Hepatocyte (in vitro differentiated cells): ENCODE measurements around the gene RALGAPA2.

Source experiments
- CTCF ChIP-seq: fragments of 200-600 bp; sonication (generic); IDR thresholded peaks from 2 replicates; pipeline ENCODE4 v1.5.1; 2016; ENCODE audit warnings: antibody characterized with exemption, mild to moderate bottlenecking; ENCODE audit not compliant: poor library complexity
- EZH2 ChIP-seq: fragments of 200-600 bp; sonication (generic); IDR thresholded peaks from 2 replicates; pipeline ENCODE4 v1.6.1; 2016; ENCODE audit warnings: antibody characterized with exemption, mild to moderate bottlenecking, borderline replicate concordance
- EZH2phosphoT487 ChIP-seq: fragments of 200-600 bp; sonication (generic); IDR thresholded peaks from one replicate; pipeline ENCODE4 v1.6.1; 2018; ENCODE audit warnings: antibody characterized with exemption, mild to moderate bottlenecking, low read depth, moderate library complexity; ENCODE audit not compliant: unreplicated experiment, severe bottlenecking

DNA sequence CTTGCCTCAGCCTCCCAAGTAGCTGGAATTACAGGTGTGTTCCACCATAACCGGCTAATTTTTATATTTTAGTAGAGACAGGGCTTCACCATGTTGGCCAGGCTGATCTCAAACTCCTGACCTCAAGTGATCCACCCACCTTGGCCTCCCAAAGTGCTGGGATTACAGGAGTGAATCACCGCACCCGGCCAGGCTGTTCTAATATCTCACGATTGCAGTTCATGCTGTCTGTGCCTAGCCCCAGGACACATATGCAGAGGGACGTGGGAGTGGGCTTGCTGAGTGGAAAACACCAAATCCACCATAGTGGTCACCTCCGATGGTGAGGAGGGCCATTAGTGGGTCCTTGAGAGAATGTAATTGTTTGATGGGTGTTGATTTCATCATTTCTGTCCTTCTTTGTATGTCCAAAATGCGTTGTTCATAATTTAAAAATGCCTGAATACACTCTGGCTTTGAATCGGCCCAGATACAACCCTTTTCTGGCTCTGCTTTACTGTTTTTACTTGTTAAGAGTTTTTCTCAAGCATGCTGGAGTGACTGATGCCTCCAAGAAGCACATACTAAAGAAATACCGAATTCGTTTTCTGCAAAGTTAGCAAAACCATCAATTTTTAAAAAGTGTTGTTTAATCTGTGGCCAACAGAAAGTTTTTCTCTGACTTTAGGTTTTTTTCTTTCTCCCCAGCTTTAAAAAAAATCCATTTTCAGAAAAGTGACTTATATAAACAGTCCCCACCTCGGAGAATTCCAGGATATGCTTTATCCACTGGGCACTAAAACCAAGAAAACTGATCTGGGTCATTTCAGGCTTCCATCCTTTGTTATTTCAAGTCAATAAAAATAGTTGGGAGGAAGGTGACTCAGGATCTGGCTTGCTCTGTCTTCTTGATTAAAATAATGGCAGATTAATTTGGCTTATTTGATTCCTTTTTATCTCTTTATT is 18.8 kb upstream of the RALGAPA2 start:
- TF ChIP-seq CTCF: no peak
- no peak for TF ChIP-seq EZH2
- TF ChIP-seq EZH2phosphoT487: no peak
